Erythroblast (primary cell): ENCODE measurements around the gene PRKAR1B.

Source experiments
- GATA1 ChIP-seq: IDR thresholded peaks from 2 replicates; pipeline ENCODE4 v1.6.1; 2011; ENCODE audit warnings: low read depth, mild to moderate bottlenecking, control low read depth, low read length, moderate library complexity
- POLR2A ChIP-seq: IDR thresholded peaks from 2 replicates; pipeline ENCODE4 v1.6.1; 2011; ENCODE audit warnings: mild to moderate bottlenecking, low read length

GRCh38 chr7:742791-743190 lies 15.7 kb upstream of the PRKAR1B start:
- TF ChIP-seq POLR2A (no peak), GATA1 (no peak)
